ENCODE data around the gene APC2.

Gene APC2, protein sequence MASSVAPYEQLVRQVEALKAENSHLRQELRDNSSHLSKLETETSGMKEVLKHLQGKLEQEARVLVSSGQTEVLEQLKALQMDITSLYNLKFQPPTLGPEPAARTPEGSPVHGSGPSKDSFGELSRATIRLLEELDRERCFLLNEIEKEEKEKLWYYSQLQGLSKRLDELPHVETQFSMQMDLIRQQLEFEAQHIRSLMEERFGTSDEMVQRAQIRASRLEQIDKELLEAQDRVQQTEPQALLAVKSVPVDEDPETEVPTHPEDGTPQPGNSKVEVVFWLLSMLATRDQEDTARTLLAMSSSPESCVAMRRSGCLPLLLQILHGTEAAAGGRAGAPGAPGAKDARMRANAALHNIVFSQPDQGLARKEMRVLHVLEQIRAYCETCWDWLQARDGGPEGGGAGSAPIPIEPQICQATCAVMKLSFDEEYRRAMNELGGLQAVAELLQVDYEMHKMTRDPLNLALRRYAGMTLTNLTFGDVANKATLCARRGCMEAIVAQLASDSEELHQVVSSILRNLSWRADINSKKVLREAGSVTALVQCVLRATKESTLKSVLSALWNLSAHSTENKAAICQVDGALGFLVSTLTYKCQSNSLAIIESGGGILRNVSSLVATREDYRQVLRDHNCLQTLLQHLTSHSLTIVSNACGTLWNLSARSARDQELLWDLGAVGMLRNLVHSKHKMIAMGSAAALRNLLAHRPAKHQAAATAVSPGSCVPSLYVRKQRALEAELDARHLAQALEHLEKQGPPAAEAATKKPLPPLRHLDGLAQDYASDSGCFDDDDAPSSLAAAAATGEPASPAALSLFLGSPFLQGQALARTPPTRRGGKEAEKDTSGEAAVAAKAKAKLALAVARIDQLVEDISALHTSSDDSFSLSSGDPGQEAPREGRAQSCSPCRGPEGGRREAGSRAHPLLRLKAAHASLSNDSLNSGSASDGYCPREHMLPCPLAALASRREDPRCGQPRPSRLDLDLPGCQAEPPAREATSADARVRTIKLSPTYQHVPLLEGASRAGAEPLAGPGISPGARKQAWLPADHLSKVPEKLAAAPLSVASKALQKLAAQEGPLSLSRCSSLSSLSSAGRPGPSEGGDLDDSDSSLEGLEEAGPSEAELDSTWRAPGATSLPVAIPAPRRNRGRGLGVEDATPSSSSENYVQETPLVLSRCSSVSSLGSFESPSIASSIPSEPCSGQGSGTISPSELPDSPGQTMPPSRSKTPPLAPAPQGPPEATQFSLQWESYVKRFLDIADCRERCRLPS (N-terminal part only)

DNA sequence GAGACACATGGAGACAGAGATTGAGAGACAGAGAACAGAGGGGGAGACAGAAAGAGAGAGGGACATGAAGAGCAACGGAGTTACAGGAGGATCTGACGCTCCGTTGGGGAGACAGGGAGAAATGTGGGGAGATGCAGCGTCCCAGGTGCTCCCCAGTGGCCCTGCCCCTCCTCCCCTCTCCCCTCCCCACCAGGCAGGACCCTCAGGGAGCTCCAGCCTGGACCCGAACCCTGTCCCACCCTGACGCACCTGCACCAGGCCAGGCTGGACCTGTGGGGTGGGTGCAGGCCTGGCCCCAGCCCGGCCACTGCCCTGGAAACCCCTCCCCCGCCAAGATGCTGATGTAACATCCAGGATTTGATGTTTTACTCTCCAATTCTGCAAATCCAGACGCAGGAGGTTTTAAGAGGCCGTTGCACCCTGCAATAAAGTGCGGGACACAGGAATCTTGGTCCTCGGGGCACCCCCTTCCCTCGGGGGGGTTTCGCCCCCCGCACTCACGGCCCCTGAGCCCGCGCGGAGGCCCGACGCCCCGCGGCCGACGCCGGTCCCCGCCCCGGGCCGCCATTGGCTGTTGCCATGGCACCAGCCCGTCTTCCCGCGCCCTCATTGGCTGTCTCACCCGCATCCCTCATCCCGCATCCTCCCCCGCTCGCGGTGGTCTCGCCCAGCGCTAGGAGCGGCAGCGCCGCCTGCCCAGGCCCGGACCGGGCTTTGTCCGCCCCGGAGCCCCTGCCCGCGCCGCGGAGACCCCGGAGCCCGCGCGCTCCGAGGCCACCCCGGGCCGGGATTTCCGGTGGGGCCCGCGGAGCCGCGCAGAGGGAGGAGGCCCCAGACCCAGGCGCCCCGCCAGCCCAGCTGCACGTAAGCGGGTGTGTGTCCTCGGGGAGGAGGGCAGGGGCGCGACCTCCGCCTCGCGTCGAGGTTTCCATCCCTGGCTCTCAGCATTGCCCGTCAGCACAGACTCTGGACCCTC lies at the start of gene APC2:
Gene APC2, plus strand, starts transcription at position 655 of the 976 bp plus-strand sequence. CDS start 2,881 bp downstream, outside the sequence.
- peak; percentile 46 for DNase-seq

DNA sequence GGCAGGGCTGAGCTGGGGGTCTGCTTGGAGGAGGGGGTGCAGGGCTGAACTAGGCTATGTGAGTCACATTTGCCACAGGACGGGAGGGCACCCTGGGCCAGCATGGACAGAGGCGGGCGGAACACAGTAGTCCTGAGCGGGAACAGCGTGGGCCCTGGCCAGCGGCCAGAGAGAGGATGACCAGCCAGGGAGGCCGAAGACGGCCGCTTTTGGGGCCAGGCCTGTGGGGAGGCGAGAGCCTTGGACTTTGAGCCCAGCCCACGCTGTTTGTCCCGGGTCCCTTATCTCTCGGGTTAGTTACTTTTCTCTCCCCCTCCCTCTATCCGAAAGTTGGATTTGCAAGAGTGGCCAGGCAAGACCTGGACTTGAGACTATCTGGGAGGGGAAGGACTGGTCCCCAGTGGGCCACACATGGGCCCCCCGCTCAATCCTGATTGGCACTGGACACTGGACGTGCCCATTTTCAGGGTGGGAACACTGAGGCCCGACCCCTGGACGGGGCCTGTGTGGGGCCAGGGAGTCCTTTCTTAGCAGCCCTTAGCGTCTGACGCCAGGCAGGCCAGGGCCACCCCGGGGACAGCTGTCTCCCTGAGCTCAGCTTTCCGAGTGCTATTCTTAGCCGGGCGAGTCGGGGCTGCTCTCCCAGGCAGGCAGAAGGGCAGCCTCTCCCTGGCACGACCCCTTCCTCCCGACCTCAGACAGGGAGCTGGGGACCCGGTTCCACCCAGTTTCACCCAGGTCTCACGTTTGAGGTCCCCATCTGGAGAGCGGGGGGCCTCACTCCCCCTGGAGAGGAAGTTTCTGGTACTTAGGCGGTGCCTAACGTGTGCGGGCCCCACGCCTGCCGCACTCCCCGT lies 49.4 kb upstream of the APC2 start:
- DNase-seq, result no peak

GRCh38 chr19:1401138-1401888 lies 48.6 kb upstream of the APC2 start, which contains the start of gene GAMT:
Gene GAMT, minus strand, starts transcription at chr19:1401542. Its CDS starts 66 bp downstream, at chr19:1401476.
- DNase-seq, result no peak

GRCh38 chr19:1401889-1402217 lies 48.1 kb upstream of the APC2 start:
- DNase-seq, result no peak

- no peak for DNase-seq
Observed at GRCh38 chr19:1402411-1403070, 47.4 kb upstream of the APC2 start.

GRCh38 chr19:1406774-1407527 lies 43.0 kb upstream of the APC2 start:
- peak; percentile 100 for DNase-seq

- no peak for DNase-seq
Observed at GRCh38 chr19:1407528-1408299, 42.2 kb upstream of the APC2 start, which contains the start of gene DAZAP1. Gene DAZAP1, plus strand, starts transcription at chr19:1407586. Its CDS starts 188 bp downstream, at chr19:1407774.

GRCh38 chr19:1408300-1409203 lies 41.4 kb upstream of the APC2 start:
- DNase-seq, result no peak

DNA sequence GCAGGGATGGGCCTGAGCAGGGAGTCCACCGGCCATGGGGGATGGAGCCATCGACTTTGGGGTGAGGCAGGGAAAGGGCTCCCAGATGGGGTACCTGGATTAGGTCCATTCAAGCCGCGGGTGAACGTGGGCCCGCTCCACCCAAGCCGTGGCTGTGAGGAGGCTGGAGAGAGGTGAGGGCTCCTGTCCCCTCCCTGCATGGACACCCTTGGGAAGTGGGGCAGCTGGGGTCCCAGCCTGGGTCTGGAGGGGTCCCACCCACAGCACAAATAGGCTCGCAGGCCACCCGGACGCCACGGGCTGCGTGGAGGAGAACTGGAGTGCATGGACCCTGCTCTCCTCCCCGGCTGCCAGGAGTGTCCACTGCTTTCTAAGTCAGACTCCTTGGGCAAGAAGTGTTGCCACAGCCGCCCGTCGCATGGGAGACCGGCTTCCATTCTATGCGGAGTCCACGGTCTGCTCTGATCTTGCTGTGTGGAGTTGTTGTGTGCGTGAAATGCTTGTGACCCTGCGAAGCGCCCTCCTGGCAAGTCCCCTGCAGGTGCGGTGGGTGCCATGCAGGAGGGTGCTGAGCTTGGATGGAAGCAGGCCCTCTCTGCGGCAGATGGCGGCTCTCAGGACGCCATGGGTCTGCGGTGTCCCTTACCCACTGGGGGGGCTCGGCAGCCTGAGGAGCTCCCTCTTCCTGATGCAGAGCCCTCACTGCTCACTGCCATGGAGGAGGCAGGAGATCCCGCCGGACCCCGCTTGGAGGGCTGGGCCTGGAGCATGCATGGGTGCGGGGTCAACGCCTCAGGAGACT lies 40.5 kb upstream of the APC2 start:
- DNase-seq, result no peak

- no peak for DNase-seq
Observed at GRCh38 chr19:1410136-1410786, 39.7 kb upstream of the APC2 start.

GRCh38 chr19:1410789-1411188 lies 39.1 kb upstream of the APC2 start:
- DNase-seq, result no peak

DNA sequence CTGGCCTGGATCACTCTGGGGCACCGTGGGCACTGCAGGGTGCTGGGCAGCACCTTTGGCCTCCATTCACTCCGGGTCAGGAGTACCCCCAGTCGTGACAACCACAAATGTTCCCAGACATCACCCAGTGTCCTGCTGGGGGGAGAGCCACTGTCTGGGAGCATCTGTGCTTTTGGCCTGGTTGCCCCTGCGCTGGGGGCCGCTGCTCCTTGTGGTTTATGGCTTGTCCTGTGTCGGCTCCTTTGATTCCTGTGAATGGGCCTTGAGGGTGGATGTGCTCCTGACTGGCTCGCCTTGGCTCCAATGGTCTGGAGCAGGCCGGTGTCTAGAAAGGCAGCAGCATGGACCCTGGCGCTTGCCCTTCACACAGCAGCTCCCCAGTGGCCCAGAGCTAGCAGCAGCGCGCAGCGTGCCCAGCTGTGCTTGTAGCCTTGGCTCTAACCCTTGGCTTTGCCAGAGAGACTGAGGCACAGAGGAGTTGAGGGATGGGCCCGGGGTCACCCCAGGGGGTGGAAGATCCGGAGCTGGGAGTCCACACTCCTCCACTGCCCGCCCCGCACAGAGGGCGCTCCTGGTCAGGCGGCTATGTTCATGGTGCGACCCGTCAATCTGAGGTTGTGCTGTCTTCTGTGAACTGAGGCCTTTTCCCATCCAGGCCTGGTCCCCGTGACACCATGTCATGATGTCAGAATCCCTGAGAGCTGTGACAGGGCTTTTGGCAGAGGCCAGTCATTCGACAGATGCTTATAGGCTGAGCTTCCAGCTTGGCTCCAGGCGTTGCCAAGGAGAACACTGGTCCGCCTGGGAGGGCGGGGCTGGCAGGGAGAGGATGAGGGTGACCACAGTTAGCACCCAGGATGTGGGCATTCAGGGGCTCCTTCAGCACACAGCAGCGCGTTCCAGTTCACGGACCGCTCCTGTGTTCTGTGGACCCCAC lies 38.4 kb upstream of the APC2 start:
- no peak for DNase-seq

GRCh38 chr19:1412323-1412923 lies 37.5 kb upstream of the APC2 start:
- no peak for DNase-seq
